Right hindlimb (tissue), 1 donor: Measurements from ENCODE around the gene S100PBP.
"Not testable (repeated sequence)": the region's sequence is repeated elsewhere in the genome, so short reads cannot be mapped to it uniquely, and the experiment has no call there.

Experiments used
- DNase-seq: peaks from one replicate; pipeline ENCODE4 v3.0.0-alpha.2; 2018

The S100PBP gene

GRCh38 chr1:32786856-32787255 lies 30.6 kb upstream of the S100PBP start:
- DNase-seq = no peak

DNA sequence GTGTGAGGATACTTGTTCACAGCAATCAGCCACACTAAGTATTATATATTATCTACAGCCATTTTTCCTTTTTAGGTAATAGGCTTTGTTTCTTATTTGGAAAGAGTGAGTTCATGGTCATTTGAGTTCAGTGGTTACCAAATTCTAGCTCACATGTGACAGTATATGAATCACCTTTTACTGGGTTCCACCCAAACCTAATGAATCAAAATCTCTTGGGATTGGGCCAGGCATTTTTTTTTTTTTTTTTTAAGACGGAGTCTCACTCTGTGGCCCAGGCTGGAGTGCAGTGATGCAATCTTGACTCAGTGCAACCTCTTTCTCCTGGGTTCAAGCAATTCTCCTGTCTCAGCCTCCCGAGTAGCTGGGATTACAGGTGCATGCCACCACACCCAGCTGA lies 28.1 kb upstream of the S100PBP start:
- DNase-seq = not testable (repeated sequence)

DNA sequence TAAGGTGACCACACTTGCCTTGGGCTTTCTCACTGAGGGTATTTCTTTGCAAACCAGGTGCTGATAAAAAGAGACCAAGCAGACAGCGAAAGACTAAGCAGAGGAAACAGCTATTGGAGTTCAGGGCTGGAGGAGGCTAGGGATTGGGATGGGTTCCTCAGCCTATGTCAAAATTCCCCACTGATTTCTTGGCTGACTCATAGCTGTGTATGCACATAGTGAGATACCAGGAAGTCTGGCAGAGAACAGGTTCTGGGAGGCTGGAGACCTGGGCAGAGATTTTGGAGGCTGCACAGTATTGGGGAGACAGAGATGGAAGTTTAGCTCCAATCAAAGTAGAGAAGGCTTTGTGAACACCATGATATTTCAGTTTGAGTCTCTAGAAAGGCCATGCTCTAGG lies 25.6 kb upstream of the S100PBP start:
- DNase-seq = no peak

DNA sequence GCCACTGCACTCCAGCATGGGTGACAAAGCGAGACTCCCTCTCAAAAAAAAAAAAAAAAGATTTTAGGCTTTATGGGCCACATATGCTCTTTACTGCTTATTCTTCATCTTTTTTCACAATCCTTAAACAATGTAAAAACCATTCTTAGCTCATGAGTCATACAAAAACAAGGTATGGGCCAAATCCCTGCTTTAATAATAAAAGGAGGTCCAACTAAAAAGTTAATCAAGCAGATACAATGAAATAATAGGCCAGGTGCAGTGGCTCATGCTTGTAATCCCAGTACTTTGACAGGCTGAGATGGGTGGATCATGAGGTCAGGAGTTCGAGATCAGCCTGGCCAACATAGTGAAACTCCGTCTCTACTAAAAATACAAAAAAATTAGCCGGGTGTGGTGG lies 21.7 kb upstream of the S100PBP start:
- not testable (repeated sequence) for DNase-seq

DNA sequence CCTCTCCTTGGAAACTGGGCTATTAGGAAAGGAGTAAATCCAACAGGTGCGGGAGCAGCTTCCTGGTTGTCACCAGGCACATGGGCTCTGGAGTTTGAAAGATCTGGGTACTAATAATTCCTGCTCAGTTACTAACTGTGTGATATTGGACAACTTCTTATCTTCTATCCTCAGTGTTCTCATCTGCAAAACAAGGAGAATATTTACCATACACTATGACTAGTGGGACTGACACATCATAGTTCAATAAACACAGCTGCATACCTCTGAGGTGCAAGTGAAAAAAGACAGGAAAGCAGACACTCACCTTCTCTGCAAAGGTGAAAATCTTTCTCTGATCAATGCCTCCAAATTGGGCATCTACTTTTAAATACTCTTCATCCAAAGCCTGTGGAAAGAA lies 20.0 kb upstream of the S100PBP start:
- DNase-seq = no peak

- DNase-seq = no peak
These were observed 19.3 kb upstream of the S100PBP start for GRCh38 chr1:32798191-32798590.

- DNase-seq = no peak
These were observed 18.6 kb upstream of the S100PBP start for GRCh38 chr1:32798679-32799416.

GRCh38 chr1:32801096-32801715 lies 16.2 kb upstream of the S100PBP start:
- DNase-seq = no peak

GRCh38 chr1:32804460-32804859 lies 13.0 kb upstream of the S100PBP start:
- DNase-seq = not testable (repeated sequence)

DNA sequence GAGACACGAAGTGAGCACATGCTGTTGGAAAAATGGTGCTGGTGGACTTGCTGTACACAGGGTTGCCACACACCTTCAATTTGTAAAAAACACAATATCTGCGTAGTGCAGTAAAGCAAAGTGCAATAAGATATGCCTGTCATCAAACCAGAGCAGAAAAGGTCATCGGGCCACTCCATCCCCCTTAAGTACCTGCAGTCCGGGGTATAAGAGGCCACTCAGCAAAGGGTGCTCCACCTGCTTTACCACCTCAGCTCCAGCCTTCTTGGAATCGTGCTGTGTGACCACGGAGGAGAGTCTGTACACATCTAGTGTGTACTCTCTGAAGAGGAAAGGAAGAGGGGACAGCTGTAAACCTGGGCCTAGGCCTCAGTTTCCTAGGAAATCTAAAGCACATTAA lies 11.2 kb upstream of the S100PBP start:
- no peak for DNase-seq

DNA sequence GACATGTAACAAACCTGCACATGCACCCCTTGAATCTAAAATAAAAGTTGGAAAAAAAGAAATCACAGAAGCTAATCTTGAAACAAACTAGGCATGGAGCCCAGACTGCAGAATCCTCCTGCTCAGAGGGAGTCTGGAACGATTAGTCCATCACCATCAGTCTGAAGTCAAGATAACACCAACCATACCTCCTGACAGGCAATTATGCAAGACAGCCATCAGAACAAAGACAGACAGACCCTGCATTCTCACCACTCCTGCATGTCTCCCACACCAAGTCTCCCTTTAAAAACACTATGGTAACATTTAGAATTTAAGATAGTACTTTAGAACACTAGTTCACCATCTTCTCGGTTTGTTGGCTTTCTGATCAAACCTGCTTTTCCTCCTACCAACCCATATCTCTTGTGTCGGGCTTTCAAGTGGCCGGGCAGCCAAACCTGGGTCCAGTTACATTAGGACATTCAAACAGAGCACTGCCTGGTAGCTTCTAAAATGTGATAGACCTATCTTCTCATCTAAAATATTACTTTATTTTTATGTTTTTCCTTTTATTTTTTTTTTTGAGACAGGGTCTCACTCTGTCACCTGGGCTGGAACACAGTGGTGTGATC lies 10.4 kb upstream of the S100PBP start:
- DNase-seq = no peak

DNA sequence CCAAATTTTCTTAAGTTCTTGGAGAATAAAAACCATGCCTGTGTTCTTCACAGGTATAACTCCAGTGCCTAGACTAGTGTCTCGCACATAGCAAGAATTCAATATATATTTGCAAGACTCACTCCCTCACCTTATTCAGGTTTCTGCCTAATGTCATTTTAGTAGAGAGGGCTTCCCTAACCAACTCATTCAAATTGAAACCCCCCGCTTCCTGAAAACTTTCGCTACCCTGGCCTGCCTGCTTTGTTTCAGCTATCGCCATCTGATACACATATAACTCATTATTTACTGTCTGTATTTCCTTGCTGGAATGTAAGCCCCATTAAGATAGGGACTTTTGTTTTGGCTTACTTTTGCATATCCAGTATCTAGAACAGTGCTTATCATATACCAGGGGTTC lies 8.9 kb upstream of the S100PBP start:
- no peak for DNase-seq

DNA sequence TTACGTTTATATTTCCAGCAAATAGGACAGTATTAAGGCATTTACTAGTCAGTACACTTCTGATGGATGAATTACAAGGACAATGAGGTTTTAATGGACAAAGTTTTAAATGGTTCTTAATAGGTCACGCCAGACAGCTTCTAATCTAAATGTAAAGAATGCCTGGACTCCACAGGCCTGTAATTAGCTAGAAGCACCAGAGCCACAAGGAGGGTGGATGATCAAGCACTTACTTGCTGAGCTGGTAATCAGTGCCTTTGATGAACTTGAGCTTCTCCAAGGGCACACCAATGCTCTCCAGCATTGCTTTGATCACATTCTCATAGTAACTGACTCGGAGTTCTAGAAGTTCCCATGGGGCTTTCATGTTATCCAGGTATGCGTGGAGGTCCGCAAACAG lies 7.1 kb upstream of the S100PBP start:
- DNase-seq = no peak

GRCh38 chr1:32811265-32811664 lies 6.2 kb upstream of the S100PBP start:
- no peak for DNase-seq

- no peak for DNase-seq
These were observed 5.5 kb upstream of the S100PBP start for GRCh38 chr1:32811917-32812316.

DNA sequence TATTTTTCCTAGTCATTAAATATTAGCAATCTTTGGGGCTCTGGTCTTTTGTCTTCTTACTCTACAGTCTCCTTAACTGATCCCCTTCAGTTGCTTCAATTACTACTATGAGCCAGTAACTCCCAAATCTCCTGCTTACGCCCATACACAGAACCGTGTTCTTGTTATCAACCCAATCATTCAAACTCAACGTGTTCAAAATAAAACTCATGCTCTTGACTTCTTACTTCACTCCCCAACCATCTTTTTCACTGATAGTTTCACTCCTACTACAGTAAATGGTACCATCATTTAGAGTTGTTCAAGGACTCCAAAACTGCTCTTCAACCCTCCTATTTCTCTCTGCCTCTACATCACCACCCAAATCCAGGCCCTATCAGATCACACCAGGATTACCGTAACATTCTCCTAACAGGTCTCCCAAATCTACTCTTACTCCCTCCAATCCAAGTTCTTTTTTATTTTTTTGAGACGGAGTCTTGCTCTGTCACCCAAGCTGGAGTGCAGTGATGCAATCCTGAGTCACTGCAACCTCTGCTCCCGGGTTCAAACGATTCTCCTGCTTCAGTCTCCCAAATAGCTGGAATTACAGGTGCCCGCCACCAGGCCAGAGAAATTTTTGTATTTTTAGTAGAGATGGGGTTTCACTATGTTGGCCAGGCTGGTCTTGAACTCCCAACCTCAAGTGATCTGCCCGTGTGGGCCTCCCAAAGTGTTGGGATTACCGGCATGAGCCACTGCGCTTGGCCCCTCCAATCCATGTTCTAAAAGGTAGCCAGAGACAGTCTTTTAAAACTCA lies 3.3 kb upstream of the S100PBP start:
- no peak for DNase-seq

DNA sequence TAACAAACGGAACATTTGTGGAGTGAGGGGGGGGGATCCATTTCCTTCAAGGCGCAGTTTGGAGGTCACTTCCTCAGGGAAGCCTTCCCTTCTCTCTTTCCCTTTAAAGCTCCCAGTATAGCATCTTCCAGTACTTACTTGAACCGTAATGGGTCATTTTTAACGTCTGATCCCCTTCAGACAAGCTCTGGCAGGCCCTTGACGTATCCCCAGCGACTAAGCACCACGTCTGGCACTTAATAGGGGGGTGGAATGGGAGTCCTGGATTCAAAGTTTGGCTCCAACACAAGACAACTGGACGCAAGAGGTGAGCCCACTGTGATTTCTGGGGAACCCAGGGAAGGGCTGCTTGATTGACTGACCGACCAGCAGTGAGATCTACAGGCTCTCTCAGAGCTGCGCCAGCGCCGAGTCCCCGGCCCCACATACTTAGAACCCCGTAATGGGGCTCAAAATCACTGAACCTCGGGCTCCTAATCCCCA lies 736 bp upstream of the S100PBP start:
- no peak for DNase-seq

- DNase-seq = peak; percentile 82
These were observed 648 bp downstream of the S100PBP start for GRCh38 chr1:32817815-32818786.

GRCh38 chr1:32818804-32819541 lies 1.5 kb downstream of the S100PBP start:
- DNase-seq = no peak

DNA sequence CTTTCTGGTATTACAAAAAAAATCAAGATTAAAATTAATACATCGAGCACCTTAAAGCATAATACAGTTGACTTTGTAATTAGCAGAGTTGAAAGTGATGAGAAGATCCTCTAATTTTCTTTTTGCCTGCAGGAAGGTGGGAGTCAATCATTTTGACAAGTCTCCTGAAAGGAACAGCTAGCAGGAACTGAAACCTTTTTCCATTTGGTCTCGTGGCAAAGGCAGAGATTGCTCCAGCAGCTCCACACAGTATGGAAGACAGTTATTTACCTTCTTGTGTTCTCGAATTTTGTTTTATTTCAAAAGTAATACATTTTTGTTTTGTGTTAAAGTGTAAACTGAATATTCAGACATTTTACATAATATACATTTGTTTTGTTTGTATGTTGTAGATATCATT lies 7.7 kb downstream of the S100PBP start:
- DNase-seq = no peak

DNA sequence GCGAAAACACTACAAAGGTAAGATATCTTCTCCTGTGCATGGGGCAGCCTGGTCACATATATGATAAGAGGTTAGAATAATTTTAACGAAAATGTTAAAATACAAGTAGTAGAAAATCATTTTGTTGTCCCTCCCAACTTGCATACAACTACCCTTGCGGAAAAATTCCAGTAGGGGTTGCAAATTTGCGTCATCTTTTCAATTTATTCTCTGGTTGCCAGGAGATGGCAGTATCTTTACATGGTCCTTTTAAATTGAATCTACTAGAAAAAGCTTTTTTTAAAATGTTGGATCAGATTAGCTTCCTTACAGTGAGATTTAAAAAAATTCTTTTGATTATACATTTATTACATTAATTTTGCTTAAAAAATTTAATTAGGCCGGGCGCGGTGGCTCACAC lies 10.9 kb downstream of the S100PBP start:
- DNase-seq = no peak
